GM11168 (cell line): ENCODE measurements around the gene ADAT2.

Source experiments
- in situ Hi-C: fragments of 300-500 bp; cut with MboI; formaldehyde crosslinking; loops from one replicate; pipeline ENCODE4 v1.12.0; 2022; ENCODE audit warnings: low sequenced_read_pairs; ENCODE audit not compliant: unreplicated experiment

ADAT2 gene

DNA sequence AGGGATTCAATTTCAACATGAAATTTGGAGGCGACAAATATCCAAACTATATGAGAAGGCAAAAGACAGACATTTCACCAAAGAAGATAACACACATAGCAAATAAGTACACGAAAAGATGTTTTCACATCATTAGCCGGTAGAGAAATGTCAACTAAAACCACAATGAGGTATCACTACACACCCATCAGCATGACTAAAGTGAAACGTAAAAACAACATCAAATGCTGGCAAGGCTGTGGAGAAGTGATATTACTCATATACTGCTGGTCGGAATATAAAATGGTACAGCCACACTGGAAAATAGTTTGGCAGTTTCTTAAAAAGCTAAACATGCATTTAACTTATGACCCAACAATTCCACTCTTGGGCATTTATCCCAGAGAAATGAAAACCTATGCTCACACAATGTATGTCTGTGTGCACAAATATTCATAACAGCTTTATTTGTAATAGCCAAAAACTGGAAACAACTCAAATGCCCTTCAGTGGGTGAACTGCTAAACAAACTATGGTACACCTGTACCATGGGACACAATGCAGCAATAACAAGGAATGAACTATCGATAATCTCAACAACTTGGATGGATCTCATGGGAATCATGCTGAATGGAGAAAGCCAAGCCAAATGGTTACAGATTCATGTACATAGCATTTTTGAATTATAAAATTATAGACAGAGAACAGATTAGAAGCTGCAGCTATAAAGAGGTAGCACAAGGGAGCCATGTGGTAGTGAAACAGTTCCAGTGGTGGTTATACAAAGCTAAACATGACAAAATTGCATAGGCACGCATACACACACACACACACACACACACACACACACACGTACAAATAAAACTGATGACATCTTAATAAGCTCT, 8.6 kb downstream of the ADAT2 start:
- in situ Hi-C loops: no loop called here

DNA sequence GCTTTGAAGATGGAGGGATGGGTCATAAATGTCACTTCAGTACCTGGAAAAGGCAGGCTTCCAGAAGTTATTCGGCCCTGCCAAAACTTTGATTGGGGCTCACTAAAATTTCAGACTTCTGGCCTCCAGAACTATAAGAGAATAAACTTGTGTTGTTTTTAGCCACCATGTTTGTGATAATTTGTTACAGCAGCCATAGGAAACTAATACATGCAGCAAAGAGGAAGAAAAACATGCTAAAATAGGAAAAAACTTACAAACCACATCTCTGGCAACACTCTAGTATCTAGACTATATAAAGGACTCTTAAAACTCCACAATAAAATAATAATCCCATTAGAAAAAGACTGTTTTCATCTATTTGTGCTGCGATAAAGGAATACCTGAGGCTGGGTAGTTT, 9.5 kb downstream of the ADAT2 start:
- in situ Hi-C loops: no loop called here

- in situ Hi-C loops: no loop called here
These were observed 17.9 kb downstream of the ADAT2 start for GRCh38 chr6:143432588-143432987.

GRCh38 chr6:143431226-143431625, 19.3 kb downstream of the ADAT2 start:
- in situ Hi-C loops: no loop called here

GRCh38 chr6:143429970-143430369, 20.5 kb downstream of the ADAT2 start:
- in situ Hi-C loops: no loop called here

- in situ Hi-C loops: no loop called here
These were observed 23.2 kb downstream of the ADAT2 start for GRCh38 chr6:143427109-143427817.

GRCh38 chr6:143426026-143426425, 24.5 kb downstream of the ADAT2 start:
- in situ Hi-C loops: no loop called here

- in situ Hi-C loops: loop anchor here (5.0 kb wide), 1 partner anchor 732 kb away; no protein-coding TSS in a partner anchor
These were observed 31.0 kb downstream of the ADAT2 start for GRCh38 chr6:143419526-143419925.

- in situ Hi-C loops: loop anchor here (5.0 kb wide), 1 partner anchor 727 kb away; no protein-coding TSS in a partner anchor
These were observed 35.7 kb downstream of the ADAT2 start for GRCh38 chr6:143414769-143415168.

- in situ Hi-C loops: no loop called here
These were observed 39.6 kb downstream of the ADAT2 start for GRCh38 chr6:143410859-143411270.

- in situ Hi-C loops: no loop called here
These were observed 41.7 kb downstream of the ADAT2 start for GRCh38 chr6:143408787-143409162.

GRCh38 chr6:143408151-143408786, 42.2 kb downstream of the ADAT2 start:
- in situ Hi-C loops: no loop called here

DNA sequence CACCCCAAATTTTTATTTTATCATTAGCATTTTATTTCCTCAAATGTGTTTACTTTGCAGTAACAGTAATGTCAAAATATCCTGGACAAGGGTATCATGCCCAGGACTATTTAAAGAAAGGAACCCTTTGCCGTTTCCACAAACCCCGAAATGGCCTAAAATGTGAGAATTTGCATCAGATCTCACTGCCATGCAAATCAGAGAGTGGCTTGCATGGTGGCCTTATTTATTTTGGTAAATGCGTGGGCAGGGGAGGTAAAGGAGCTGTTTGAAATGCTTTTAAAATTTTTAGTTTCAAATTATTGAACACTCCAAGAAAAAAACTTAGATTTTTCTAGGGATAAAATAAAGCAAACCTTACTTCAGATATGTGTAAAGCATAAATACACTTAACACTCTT, 43.8 kb downstream of the ADAT2 start:
- in situ Hi-C loops: no loop called here

DNA sequence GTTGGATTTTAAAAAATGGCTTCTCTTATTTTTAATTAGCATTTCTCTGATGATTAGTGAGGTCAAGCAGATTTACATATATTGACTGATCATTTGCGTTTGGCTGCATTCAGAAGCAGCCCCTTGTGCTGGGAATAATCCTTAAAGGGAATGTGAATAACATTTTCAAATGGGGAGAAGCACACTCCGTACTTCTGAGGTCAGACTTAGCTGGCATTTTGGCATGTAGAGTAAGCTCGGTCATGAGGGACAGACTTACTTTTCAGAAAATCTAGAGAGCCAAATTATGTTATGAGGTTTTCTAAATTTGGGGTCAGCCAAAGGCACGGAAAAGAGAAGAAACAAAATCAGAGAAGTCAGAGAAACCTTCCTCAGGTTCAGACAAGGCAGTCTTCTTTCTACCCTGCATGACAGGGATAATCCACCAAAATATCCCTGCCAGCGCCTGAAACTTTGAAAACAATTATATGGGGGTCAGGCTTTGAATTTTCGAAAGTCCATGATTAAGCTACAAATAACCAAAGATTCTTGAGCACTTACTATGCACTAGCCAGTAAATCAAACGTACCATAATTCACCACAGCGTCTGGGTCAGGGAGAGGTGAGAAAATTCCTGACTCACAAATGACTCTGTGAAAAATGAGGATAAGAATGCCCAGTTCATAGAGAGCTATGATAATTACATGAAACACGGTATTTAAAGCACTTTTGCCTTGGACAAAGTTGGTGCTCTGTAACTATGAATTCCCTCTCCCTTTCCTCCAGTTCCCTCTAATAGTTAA, 44.9 kb downstream of the ADAT2 start:
- in situ Hi-C loops: no loop called here

DNA sequence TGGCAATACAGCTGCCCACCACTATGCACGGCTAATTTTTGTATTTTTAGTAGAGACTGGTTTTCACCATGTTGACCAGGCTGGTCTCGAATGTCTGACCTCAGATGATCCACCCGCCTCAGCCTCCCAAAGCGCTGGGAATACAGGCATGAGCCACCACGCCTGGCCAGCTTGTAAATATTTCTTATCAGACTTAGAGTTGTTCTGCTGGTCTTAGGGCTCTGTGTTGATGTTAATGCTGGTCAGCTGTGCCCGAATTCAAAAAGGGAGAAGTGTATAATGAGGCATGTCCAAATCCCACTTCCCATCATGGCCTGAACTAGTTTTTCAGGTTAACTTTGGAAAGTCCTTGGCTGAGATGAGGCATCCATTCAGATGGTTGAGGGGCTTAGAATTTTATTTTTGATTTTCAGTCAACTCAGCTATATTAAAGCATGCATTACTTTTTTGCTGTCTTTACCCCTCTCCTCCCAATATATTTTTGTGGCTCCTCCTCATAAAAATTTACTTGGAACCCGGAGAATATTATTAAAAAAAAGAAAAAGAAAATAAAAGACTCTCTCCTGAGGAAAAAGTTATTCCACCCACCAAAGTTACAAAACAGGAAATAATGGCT, 47.7 kb downstream of the ADAT2 start:
- in situ Hi-C loops: no loop called here

GRCh38 chr6:143401636-143402370, 48.7 kb downstream of the ADAT2 start:
- in situ Hi-C loops: no loop called here

DNA sequence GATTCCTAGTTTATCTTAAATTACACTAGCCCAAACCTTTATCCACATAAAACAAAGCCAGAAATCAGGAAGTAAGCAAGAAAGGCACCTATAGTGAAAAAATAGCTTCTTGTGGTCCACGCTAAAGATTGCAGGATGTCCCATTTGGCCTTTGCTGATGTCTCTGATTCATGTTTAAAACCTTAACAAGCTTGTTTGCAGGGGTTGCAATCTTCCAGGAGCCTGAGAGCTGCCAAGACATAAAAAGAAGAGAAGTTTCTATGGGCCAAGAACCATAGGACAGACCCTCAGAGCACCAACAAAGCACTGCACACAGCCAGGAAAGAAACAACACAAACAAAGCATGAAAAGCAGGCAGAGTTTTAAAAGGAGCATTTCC, 49.4 kb downstream of the ADAT2 start:
- in situ Hi-C loops: no loop called here

- in situ Hi-C loops: no loop called here
These were observed 50.0 kb downstream of the ADAT2 start for GRCh38 chr6:143400258-143401067.
